A673 (cell line): ENCODE measurements around the gene SUSD5. TPM values are rescaled to one million over a fixed set of nuclear protein-coding genes. Genes with fewer than 3 reads are reported as not detected.
"Not testable (repeated sequence)": the region's sequence is repeated elsewhere in the genome, so short reads cannot be mapped to it uniquely, and the experiment has no call there.

ENCODE experiments used
- BruUV-seq: library from RNA; stranded (reverse); fragments of 400-500 nt; replicated peaks from 2 replicates; lab custom pipeline; 2021; lab: Mats Ljungman, UMichigan
- CTCF ChIA-PET: fragments of 300-600 bp; sonication (Branson Sonifier 250); formaldehyde crosslinking; loops from one replicate; lab custom pipeline; 2022; ENCODE audit warnings: antibody characterized with exemption; lab: Charles Lee
- POLR2A ChIA-PET: fragments of 300-600 bp; sonication (Branson Sonifier 250); formaldehyde crosslinking; loops from one replicate; lab custom pipeline; 2022; ENCODE audit warnings: antibody characterized with exemption; ENCODE audit not compliant: low non-redundant PET; lab: Charles Lee
- DNase-seq: peaks from one replicate; pipeline ENCODE4 v3.0.0-alpha.2; 2015; ENCODE audit warnings: low spot score
- H3K27ac ChIP-seq: fragments of 200-600 bp; sonication (generic); 2 replicates; pipeline ENCODE4 v1.5.1; 2016; ENCODE audit warnings: mixed run types, low read depth, mild to moderate bottlenecking, mixed read lengths, antibody characterized with exemption, low read length; ENCODE audit not compliant: poor library complexity, severe bottlenecking
- H3K27me3 ChIP-seq: fragments of 200-600 bp; sonication (generic); replicated peaks from 2 replicates; pipeline ENCODE4 v1.6.1; 2017; ENCODE audit warnings: mixed run types, low read depth, mild to moderate bottlenecking, mixed read lengths, antibody characterized with exemption, low read length; ENCODE audit not compliant: insufficient read depth, poor library complexity
- H3K36me3 ChIP-seq: fragments of 200-600 bp; sonication (generic); 2 replicates; pipeline ENCODE4 v1.6.1; 2016; ENCODE audit warnings: mixed run types, mild to moderate bottlenecking, mixed read lengths, antibody characterized with exemption, low read length; ENCODE audit not compliant: insufficient read depth, poor library complexity, severe bottlenecking
- H3K4me1 ChIP-seq: fragments of 200-600 bp; sonication (generic); 2 replicates; pipeline ENCODE4 v1.6.1; 2017; ENCODE audit warnings: mixed run types, mild to moderate bottlenecking, mixed read lengths, antibody characterized with exemption, low read length; ENCODE audit not compliant: insufficient read depth, poor library complexity, severe bottlenecking
- H3K4me3 ChIP-seq: fragments of 200-600 bp; sonication (generic); 2 replicates; pipeline ENCODE4 v1.5.1; 2016; ENCODE audit warnings: low read depth, mixed run types, mild to moderate bottlenecking, mixed read lengths, low read length; ENCODE audit not compliant: poor library complexity, severe bottlenecking
- H3K9me3 ChIP-seq: fragments of 200-600 bp; sonication (generic); 2 replicates; pipeline ENCODE4 v1.6.1; 2016; ENCODE audit warnings: mixed run types, low read depth, mild to moderate bottlenecking, mixed read lengths, antibody characterized with exemption, low read length; ENCODE audit not compliant: poor library complexity, severe bottlenecking
- CTCF ChIP-seq: fragments of 300-800, 200-600 bp; sonication (generic); conservative IDR thresholded peaks from 2 replicates; pipeline ENCODE4 v1.5.1; 2017; ENCODE audit warnings: low read depth, mild to moderate bottlenecking, antibody characterized with exemption, low read length, moderate library complexity, mixed read lengths
- EZH2 ChIP-seq: fragments of 200-600 bp; sonication (generic); IDR thresholded peaks from 2 replicates; pipeline ENCODE4 v1.6.1; 2017; ENCODE audit warnings: borderline replicate concordance, low read depth, mild to moderate bottlenecking, mixed read lengths, antibody characterized with exemption, low read length; ENCODE audit not compliant: poor library complexity, severe bottlenecking
- intact Hi-C: fragments of 100-400 bp; cut with micrococcal nuclease; formaldehyde crosslinking; loops from one replicate; pipeline ENCODE4 v1.10.0; 2022; ENCODE audit not compliant: unreplicated experiment
- total RNA-seq: library from RNA; stranded (reverse); gene quantifications from 2 replicates; pipeline ENCODE4 v1.2.3, GENCODE V29; 2021

The SUSD5 gene
- total RNA-seq, 1 experiment from 2014 or later: 0.97 TPM

DNA sequence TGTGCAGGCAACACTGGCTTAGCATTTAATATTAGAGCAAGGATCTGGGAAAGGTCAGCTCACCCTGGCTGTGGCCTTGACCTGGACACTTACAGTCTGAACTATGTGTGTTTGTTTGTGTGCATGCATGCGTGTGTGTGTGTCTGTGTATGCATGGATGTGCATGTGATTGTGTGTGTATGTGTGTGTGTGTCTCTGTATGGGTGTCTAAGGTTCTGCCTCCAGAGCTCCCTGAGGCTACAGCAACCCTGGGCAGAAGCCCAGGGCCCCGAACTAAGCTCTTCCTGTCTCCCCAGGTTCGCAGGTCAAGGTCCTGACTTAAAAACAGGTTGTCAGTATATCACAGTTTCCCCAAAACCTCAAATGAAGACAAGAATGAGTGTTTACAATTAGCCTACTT is 51.3 kb downstream of the SUSD5 start:
- H3K4me1 ChIP-seq: no peaks in the 10 kb centered on the region
- no peaks in the 10 kb centered on the region for H3K9me3 ChIP-seq
- intact Hi-C loops: no loop called here
- TF ChIP-seq CTCF: no peak
- TF ChIP-seq EZH2: no peak
- H3K4me3 ChIP-seq: no peak overlapping the region
- ChIA-PET CTCF (no interaction called here), POLR2A (interaction anchor here (0.6 to 0.7 kb wide), 2 partner anchors 633 to 1094 kb away, joined by 3 to 6 read pairs; no protein-coding TSS in a partner anchor)
- no peak overlapping the region for H3K27ac ChIP-seq
- no peaks in the 10 kb centered on the region for H3K27me3 ChIP-seq
- no peak for DNase-seq
- no peaks in the 10 kb centered on the region for H3K36me3 ChIP-seq
- no TSS peak for BruUV-seq

DNA sequence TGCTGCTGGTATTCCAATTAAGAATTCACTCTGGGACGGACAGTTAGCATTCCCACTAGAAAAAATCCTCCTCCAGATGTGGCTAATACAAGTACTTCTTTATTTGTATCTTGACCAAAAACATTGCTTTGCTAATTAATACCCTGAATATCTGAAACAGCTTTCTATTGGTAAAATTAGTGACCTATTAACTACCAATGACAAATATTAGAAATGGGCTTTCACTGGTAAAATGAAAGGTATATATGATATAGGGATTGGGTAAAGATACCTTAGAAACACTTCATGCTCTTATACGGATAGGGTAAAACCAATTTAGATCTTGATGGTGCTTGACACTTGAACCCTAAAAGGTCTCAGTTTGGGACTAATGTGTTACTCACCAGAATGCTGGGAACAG is 52.5 kb downstream of the SUSD5 start:
- H3K27me3 ChIP-seq: no peaks in the 10 kb centered on the region
- H3K9me3 ChIP-seq: no peaks in the 10 kb centered on the region
- H3K4me1 ChIP-seq: no peaks in the 10 kb centered on the region
- no peak for TF ChIP-seq EZH2
- no peak for TF ChIP-seq CTCF
- no peak overlapping the region for H3K27ac ChIP-seq
- H3K36me3 ChIP-seq: no peaks in the 10 kb centered on the region
- POLR2A ChIA-PET: no interaction called here
- intact Hi-C loops: no loop called here
- CTCF ChIA-PET: no interaction called here
- BruUV-seq: no TSS peak
- no peak overlapping the region for H3K4me3 ChIP-seq
- no peak for DNase-seq

GRCh38 chr3:33165372-33165771 is 53.2 kb downstream of the SUSD5 start:
- ChIA-PET CTCF (no interaction called here), POLR2A (no interaction called here)
- Histone ChIP-seq H3K27me3 (no peaks in the 10 kb centered on the region), H3K4me3 (no peak overlapping the region), H3K27ac (no peak overlapping the region), H3K9me3 (no peaks in the 10 kb centered on the region), H3K36me3 (no peaks in the 10 kb centered on the region), H3K4me1 (no peaks in the 10 kb centered on the region)
- BruUV-seq: no TSS peak
- intact Hi-C loops: no loop called here
- TF ChIP-seq EZH2 (no peak), CTCF (no peak)
- no peak for DNase-seq

DNA sequence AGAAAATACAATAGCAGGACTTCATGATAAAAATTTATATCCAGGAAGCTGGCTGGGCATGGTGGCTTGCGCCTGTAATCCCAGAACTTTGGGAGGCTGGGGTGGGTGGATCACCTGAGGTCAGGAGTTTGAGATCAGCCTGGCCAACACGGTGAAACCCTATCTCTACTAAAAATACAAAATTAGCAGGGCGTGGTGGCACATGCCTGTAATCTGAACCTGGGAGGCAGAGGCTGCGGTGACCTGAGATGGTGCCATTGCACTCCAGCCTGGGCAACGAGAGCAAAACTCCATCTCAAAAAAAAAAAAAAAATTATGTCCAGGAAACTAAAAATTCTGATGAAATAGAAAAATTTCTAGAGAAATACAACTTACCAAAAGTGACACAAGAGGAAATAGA is 56.0 kb downstream of the SUSD5 start:
- H3K4me3 ChIP-seq, BruUV-seq, CTCF ChIA-PET, H3K4me1 ChIP-seq, POLR2A ChIA-PET, DNase-seq, intact Hi-C loops, H3K36me3 ChIP-seq, H3K27ac ChIP-seq, H3K27me3 ChIP-seq, H3K9me3 ChIP-seq: not testable (repeated sequence)
